Measurements from ENCODE around the gene PKP4.

Gene PKP4

GRCh38 chr2:158411748-158412147 lies 45.0 kb upstream of the PKP4 start:
- H3K4me3 ChIP-seq (ENCODE audit: low read depth in 1 of 2, low read length in 2 of 2), result no peak overlapping the region
- H2AFZ ChIP-seq (ENCODE audit: low read depth, low read length), result no peak overlapping the region
- no peaks in the 10 kb centered on the region for H3K4me1 ChIP-seq (ENCODE audit: insufficient read depth, low read length)
- TF ChIP-seq, protein P1, sequence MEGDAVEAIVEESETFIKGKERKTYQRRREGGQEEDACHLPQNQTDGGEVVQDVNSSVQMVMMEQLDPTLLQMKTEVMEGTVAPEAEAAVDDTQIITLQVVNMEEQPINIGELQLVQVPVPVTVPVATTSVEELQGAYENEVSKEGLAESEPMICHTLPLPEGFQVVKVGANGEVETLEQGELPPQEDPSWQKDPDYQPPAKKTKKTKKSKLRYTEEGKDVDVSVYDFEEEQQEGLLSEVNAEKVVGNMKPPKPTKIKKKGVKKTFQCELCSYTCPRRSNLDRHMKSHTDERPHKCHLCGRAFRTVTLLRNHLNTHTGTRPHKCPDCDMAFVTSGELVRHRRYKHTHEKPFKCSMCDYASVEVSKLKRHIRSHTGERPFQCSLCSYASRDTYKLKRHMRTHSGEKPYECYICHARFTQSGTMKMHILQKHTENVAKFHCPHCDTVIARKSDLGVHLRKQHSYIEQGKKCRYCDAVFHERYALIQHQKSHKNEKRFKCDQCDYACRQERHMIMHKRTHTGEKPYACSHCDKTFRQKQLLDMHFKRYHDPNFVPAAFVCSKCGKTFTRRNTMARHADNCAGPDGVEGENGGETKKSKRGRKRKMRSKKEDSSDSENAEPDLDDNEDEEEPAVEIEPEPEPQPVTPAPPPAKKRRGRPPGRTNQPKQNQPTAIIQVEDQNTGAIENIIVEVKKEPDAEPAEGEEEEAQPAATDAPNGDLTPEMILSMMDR (IDR thresholded peaks at IDR 0.05; ENCODE audit: borderline replicate concordance, extremely low read depth, low read length, poor library complexity, severe bottlenecking), result no peak
- no peak for TF ChIP-seq EZH2 (IDR thresholded peaks at IDR 0.05; ENCODE audit: borderline replicate concordance, low read depth, low read length, severe bottlenecking)
- DNase-seq, result no peak
- H3K27me3 ChIP-seq (ENCODE audit: insufficient read depth, low read length, poor library complexity), result no peaks in the 10 kb centered on the region
- no peak overlapping the region for H3K4me2 ChIP-seq (ENCODE audit: insufficient read depth, low read length)
- no peaks in the 10 kb centered on the region for H3K79me2 ChIP-seq (ENCODE audit: insufficient read depth, low read length)
- peaks cover 3% of the 10 kb centered on the region for H3K9me3 ChIP-seq (ENCODE audit: insufficient read depth, low read length, severe bottlenecking)
- H3K9ac ChIP-seq (ENCODE audit: low read depth, low read length), result no peak overlapping the region
- no peaks in the 10 kb centered on the region for H3K36me3 ChIP-seq (ENCODE audit: insufficient read depth, low read length)
- H3K27ac ChIP-seq (ENCODE audit: low read length), result no peak overlapping the region
- ATAC-seq (ENCODE audit: insufficient read depth, low read depth), result no peak
- no peaks in the 10 kb centered on the region for H4K20me1 ChIP-seq (ENCODE audit: insufficient read depth, low read length)

DNA sequence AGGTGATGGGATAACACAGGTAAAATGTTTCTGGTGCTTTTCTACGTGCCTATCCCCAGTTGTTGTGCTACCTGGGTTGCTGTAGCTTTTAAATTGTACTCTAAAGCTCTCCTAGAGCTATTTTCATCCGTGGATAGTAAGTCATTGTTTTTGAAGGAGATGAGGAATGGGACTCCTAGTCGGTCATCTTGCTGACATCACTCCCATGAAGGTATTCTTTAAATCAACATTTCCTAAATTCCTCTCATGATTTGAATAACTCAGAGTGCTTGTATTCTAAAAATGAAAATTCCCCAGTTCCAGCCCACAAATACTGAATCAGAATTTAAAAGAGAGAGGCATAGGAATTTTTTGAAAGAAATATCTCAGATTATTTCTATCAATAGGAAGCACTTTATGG lies 44.5 kb upstream of the PKP4 start:
- peaks cover 3% of the 10 kb centered on the region for H3K9me3 ChIP-seq (ENCODE audit: insufficient read depth, low read length, severe bottlenecking)
- no peaks in the 10 kb centered on the region for H3K36me3 ChIP-seq (ENCODE audit: insufficient read depth, low read length)
- H3K9ac ChIP-seq (ENCODE audit: low read depth, low read length), result no peak overlapping the region
- no peak overlapping the region for H3K4me2 ChIP-seq (ENCODE audit: insufficient read depth, low read length)
- DNase-seq (no peak), ATAC-seq (ENCODE audit: insufficient read depth, low read depth) (no peak)
- no peak overlapping the region for H2AFZ ChIP-seq (ENCODE audit: low read depth, low read length)
- H3K4me3 ChIP-seq (ENCODE audit: low read depth in 1 of 2, low read length in 2 of 2), result no peak overlapping the region
- TF ChIP-seq, protein P1 (IDR thresholded peaks at IDR 0.05; ENCODE audit: borderline replicate concordance, extremely low read depth, low read length, poor library complexity, severe bottlenecking), result no peak
- TF ChIP-seq EZH2 (IDR thresholded peaks at IDR 0.05; ENCODE audit: borderline replicate concordance, low read depth, low read length, severe bottlenecking), result no peak
- H3K79me2 ChIP-seq (ENCODE audit: insufficient read depth, low read length), result no peaks in the 10 kb centered on the region
- no peaks in the 10 kb centered on the region for H3K4me1 ChIP-seq (ENCODE audit: insufficient read depth, low read length)
- no peaks in the 10 kb centered on the region for H4K20me1 ChIP-seq (ENCODE audit: insufficient read depth, low read length)
- no peaks in the 10 kb centered on the region for H3K27me3 ChIP-seq (ENCODE audit: insufficient read depth, low read length, poor library complexity)
- H3K27ac ChIP-seq (ENCODE audit: low read length), result no peak overlapping the region

DNA sequence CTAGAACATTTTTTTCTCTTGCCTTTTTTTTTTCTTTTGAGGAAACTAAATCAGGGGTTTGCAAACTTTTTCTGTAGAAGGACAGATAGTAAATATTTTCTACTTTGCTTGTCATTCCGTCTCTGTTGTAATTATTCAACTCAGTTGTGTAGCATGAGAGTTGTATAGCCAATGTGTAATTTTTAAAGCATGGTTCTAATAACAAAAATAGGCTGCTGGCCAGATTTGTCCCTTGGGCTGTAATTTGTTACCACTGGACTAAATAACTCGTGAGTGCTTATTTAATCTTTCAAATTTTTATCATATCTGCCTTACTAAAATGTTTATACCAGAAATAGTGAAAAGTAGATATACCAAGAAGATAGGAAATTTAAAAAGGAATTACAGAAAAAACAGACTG lies 43.2 kb upstream of the PKP4 start:
- TF ChIP-seq, protein P1 (IDR thresholded peaks at IDR 0.05; ENCODE audit: borderline replicate concordance, extremely low read depth, low read length, poor library complexity, severe bottlenecking), result no peak
- TF ChIP-seq EZH2 (IDR thresholded peaks at IDR 0.05; ENCODE audit: borderline replicate concordance, low read depth, low read length, severe bottlenecking), result no peak
- DNase-seq (no peak), ATAC-seq (ENCODE audit: insufficient read depth, low read depth) (no peak)
- Histone ChIP-seq H2AFZ (ENCODE audit: low read depth, low read length) (no peak overlapping the region), H4K20me1 (ENCODE audit: insufficient read depth, low read length) (no peaks in the 10 kb centered on the region), H3K4me1 (ENCODE audit: insufficient read depth, low read length) (no peaks in the 10 kb centered on the region), H3K27ac (ENCODE audit: low read length) (no peak overlapping the region), H3K4me3 (ENCODE audit: low read depth in 1 of 2, low read length in 2 of 2) (no peak overlapping the region), H3K79me2 (ENCODE audit: insufficient read depth, low read length) (no peaks in the 10 kb centered on the region), H3K9me3 (ENCODE audit: insufficient read depth, low read length, severe bottlenecking) (peaks cover 3% of the 10 kb centered on the region), H3K9ac (ENCODE audit: low read depth, low read length) (no peak overlapping the region), H3K4me2 (ENCODE audit: insufficient read depth, low read length) (no peak overlapping the region), H3K36me3 (ENCODE audit: insufficient read depth, low read length) (no peaks in the 10 kb centered on the region), H3K27me3 (ENCODE audit: insufficient read depth, low read length, poor library complexity) (no peaks in the 10 kb centered on the region)

- no peak for ATAC-seq (ENCODE audit: insufficient read depth, low read depth)
- H3K27ac ChIP-seq (ENCODE audit: low read length), result no peak overlapping the region
- no peak overlapping the region for H3K4me3 ChIP-seq (ENCODE audit: low read depth in 1 of 2, low read length in 2 of 2)
These were observed 42.2 kb upstream of the PKP4 start for GRCh38 chr2:158414538-158414937.

More at GRCh38 chr2:158414538-158414937, 42.2 kb upstream of the PKP4 start:
- Histone ChIP-seq H4K20me1 (ENCODE audit: insufficient read depth, low read length) (no peaks in the 10 kb centered on the region), H3K4me1 (ENCODE audit: insufficient read depth, low read length) (no peaks in the 10 kb centered on the region), H2AFZ (ENCODE audit: low read depth, low read length) (no peak overlapping the region), H3K9ac (ENCODE audit: low read depth, low read length) (no peak overlapping the region), H3K36me3 (ENCODE audit: insufficient read depth, low read length) (no peaks in the 10 kb centered on the region), H3K79me2 (ENCODE audit: insufficient read depth, low read length) (no peaks in the 10 kb centered on the region), H3K9me3 (ENCODE audit: insufficient read depth, low read length, severe bottlenecking) (peaks cover 3% of the 10 kb centered on the region), H3K4me2 (ENCODE audit: insufficient read depth, low read length) (no peak overlapping the region), H3K27me3 (ENCODE audit: insufficient read depth, low read length, poor library complexity) (no peaks in the 10 kb centered on the region)
- no peak for DNase-seq
- TF ChIP-seq, protein P1 (IDR thresholded peaks at IDR 0.05; ENCODE audit: borderline replicate concordance, extremely low read depth, low read length, poor library complexity, severe bottlenecking), result no peak
- TF ChIP-seq EZH2 (IDR thresholded peaks at IDR 0.05; ENCODE audit: borderline replicate concordance, low read depth, low read length, severe bottlenecking), result no peak
